ENCODE measurements around the gene TPST2.
A peak's percentile ranks its signal among the peaks of the same experiment; 100 is the strongest.
"Not testable (repeated sequence)": the region's sequence is repeated elsewhere in the genome, so short reads cannot be mapped to it uniquely, and the experiment has no call there.

TPST2 gene

DNA sequence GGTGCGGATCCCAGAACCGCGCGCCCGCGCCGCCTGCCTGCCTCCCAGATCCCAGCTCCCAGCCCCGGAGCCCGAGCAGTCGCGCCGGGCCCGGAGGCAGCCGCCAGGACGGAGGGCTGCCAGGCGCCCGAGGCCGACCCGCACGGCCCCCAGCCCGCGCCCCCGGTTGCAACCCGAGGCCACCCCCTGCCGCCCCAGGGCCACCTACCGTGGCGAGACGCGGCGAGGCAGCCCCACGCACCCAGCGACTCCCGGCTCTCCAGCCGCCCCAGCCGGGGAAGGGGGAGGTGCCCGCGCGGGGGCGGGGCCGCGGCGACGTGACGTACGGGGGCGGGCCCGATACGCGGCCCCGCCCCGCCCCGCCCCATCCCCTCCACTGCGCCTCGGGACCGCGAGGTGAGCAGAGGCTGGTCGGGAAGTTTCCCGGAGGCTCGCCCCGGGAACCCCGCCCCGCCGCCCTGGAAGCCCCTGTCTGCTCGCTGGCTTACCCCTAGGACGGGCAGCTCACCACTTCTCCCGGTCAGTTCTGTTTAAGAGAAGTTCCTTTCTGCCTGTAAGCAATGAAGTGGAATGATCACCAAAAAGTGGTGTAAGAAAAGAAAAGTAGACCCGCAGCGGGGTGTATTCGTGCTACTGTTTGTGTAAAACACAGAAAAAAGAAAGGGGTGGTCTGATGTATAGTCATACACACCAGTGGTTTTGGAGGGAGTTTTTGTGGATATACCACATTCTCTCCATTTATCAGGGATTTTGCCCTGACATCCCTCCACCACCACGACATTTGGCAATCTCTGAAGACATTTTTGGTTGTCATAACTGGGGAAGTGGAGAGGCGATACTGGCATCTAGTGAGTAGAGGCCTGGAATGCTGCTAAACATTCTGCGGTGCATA is at the start of gene TPST2:
Gene TPST2, minus strand, starts transcription at position 288 of the 892 bp plus-strand sequence. CDS start 48,502 bp downstream, outside the sequence.
- peak; percentile 22 for DNase-seq

- DNase-seq, result no peak
Measured at GRCh38 chr22:26636296-26636695, 46.4 kb upstream of the TPST2 start.

- DNase-seq, result no peak
Measured at GRCh38 chr22:26635117-26635516, 45.2 kb upstream of the TPST2 start.

GRCh38 chr22:26634189-26634588 is 44.3 kb upstream of the TPST2 start:
- no peak for DNase-seq

- DNase-seq, result peak; percentile 62
Measured at GRCh38 chr22:26632422-26633155, 42.7 kb upstream of the TPST2 start.

DNA sequence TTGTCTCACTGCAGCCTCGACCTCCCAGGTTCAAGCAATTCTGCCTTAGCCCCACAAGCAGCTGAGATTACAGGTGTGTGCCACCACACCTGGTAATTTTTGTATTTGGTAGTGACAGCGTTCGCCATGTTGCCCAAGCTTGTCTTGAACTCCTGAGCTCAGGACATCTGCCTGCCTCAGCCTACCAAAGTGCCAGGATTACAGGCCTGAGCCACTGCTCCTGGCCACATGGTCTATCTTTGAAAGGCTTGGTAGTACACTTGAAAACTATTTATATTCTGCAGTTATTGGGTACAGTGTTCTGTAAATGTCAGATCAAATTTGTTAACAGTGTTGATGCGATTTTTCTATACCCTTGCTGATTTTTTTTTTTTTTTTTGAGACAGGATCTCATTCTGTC is 41.4 kb upstream of the TPST2 start:
- no peak for DNase-seq

GRCh38 chr22:26629988-26630761 is 40.2 kb upstream of the TPST2 start:
- DNase-seq, result no peak

GRCh38 chr22:26624803-26625202 is 34.9 kb upstream of the TPST2 start:
- DNase-seq, result no peak

DNA sequence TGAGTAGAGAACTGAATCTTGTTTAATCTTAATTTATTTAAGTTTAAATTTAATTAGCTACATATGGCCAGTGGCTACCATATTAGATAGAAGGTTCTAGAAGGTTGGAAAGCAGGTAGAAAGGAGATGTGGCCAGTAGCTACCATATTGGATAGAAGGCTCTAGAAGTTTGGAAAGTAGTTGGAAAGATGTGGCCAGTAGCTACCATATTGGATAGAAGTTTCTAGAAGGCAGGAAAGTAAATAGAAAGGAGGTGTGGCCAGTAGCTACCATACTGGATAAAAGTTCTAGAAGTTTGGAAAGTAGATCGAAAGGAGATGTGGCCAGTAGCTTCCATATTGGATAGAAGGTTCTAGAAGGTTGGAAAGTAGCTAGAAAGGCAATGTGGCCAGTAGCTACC is 34.1 kb upstream of the TPST2 start:
- DNase-seq, result no peak

DNA sequence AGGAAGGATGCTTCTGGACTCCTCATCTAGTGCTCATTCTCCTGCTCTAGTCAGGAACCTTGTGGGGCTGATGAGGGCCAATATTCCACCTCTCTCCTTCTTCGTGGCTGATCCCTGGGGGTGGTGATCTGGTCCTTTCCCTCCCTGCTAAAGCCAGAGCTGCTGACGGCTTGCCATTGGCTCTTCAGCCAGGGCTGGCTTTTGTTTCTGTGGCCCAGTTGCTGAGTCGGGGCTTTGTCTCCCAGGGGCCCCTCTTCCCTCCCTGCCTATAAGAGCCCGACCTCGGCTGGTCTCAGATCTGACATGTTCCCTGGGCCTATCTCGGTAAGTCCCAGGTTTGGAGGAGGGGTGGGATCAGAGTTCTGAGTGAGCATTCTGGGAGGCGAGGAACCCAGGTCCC is 31.7 kb upstream of the TPST2 start, which contains the start of gene CRYBA4:
Gene CRYBA4, plus strand, starts transcription at position 301 of the 400 bp plus-strand sequence. CDS start 634 bp downstream, outside the sequence.
- DNase-seq, result no peak

DNA sequence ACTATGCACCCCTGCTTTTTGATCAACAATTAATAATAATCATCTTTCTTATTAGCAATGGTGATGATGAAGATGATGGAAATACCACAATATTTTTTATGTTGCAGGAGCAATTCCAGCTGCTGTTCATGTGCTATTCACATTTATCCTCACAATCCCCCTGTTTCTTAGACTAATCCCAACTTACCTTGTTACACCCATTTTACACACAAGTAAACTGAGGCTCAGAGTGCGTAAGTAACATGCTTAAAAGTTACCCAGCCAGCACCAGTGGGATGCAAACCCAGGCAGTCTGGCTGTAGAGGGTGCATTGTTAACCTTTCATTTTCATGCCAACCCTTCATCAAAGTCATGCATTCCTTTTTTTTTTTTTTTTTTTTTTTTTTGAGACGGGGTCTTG is 30.3 kb upstream of the TPST2 start:
- DNase-seq, result no peak

- no peak for DNase-seq
Measured at GRCh38 chr22:26619510-26619909, 29.6 kb upstream of the TPST2 start.

GRCh38 chr22:26618455-26618854 is 28.5 kb upstream of the TPST2 start:
- DNase-seq, result no peak

DNA sequence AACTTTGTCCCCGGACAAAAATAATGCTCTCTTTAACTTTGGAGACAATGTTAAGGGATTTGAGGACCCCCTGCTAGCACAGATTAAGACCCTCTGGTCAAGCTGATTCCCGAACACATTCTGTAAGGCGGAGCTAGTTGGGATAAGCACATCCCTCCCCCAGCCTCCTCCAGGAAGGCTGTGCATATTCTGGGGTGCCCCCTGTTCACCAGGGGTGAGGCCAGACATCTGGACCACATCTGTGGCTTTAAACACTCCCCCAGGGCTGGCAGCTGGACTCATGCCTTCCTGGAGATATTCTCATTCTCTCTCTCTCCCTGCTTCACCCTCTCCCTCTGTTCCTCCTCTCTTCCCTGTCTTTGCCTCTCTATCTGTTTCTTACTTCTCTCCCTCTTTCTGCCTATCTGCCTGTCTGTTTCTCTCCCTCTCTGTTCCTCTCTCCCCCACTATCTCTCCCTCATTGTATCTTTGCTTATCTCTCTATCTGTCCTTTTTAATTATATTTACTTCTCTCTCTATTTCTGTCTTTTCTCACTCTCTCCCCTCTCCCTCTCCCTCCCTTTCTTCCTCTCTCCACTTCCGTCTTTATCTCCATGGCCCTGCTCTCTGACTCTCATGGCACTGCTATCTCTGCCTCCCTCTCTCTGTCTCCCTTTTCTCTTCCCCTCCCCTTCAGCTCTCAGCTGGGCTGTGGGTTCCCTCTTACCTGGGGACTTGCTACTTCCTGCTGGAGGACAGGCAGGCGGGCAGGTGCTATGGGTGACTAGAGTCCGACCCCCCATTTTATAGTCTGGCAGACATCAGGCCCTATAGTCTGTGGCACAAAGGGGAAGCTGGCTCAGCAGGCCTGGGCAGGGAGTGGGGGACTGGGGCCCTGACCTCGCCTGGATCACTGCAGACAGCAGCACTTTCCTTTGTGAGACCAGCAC is 27.6 kb upstream of the TPST2 start, which contains the start of gene CRYBB1:
Gene CRYBB1, minus strand, starts transcription at position 757 of the 929 bp plus-strand sequence. CDS start 1,708 bp downstream, outside the sequence.
- peak; percentile 50 for DNase-seq

DNA sequence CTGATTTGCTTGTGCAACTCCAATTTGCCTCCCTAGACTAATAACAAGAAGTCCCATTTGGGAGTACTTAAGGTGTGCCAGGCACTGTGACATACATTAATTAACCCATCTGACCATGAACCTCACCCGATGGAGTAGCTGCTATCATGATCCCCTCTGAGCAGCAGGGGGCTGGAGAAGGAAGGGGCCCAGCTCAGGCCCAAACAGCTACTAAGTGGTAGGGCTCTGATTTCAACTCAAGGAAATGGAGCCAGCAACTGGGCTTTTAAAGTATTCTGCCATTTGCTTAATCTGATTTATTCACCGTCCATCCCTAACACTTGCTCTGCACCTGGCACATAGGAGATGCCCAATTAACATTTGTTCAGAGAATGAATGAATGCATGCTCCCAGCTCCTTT is 26.7 kb upstream of the TPST2 start:
- DNase-seq, result no peak

DNA sequence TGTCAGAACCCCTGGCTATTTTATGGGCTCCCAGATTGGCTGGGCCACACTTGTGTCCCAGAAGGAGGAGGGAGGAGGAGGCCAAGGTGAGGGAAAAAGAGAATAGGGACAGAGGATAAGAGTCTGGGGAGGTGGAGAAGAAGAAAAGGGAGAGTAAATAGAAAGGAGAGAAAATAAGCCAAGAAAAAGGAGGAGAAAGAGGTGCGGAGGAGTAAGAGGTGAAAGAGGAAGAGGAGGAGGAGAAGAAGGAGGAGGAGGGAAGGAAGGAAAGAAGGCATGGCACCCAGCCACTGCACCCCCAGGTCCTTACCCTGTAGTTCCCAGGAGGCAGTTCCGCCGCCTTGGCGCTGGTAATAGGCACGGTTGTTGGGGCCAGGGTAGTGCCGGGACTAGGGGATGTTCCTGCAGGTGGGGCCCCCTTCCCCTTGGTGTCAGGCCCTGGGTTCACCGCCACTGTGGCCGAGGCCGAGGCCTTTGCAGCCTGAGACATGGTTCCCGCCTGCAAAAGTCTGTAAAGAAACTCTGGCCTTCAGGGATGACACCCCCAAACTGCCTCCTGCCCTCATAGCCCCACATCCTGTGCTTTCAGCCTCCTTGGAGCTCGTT is 26.0 kb upstream of the TPST2 start:
- DNase-seq, result no peak

GRCh38 chr22:26615149-26615548 is 25.2 kb upstream of the TPST2 start:
- no peak for DNase-seq

DNA sequence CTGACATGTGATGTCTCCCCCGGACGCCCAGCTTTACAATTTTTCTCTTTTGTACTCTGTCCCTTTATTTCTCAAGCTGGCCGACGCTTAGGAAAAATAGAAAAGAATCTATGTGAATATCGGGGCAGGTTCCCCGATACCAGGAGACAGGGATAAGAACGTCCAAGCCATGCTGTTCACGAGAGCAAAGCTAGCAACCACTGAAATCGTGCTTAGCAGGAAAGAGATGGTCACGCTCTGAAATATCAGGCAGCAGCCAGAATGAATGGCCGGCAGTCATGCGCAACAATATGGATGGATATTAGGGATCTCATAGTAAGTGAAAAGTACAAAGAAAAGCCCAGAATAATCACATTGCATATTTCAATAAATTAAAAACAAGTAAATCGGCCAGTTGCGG is 24.4 kb upstream of the TPST2 start:
- no peak for DNase-seq

DNA sequence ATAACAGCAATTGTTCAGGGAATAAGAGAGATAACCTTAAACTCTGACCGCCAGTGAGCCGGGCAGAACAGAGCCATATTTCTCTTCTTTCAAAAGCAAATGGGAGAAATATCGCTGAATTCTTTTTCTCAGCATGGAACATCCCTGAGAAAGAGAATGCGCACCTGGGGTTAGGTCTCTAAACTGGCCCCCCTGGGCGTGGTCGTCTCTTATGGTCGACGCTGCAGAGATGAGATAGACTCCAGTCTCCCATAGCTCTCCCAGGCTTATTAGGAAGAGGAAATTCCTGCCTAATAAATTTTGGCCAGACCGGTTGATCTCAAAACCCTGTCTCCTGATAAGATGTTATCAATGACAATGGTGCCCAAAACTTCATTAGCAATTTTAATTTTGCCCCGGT is 23.8 kb upstream of the TPST2 start:
- DNase-seq, result not testable (repeated sequence)

DNA sequence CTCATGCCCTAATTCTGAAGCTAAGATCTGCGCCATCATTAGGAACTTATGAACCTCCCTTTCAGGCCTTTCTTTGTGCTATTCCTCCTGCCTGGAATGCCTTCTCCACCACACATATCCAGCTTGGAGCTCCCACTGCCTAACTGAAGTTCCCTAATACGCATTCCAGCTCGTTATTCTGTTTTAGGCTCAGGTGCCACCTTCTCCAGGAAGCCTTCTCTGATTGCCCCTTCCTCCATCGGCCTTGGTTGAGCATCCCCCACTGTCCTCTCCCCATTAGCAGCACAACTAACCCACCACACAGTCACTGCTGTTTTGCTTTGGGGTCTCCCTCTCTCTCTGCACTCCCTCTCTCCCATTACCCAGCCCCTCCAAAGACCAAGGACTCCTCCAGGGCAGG is 22.7 kb upstream of the TPST2 start:
- no peak for DNase-seq

GRCh38 chr22:26610996-26611395 is 21.1 kb upstream of the TPST2 start:
- DNase-seq, result no peak

All from GF-D8 (cell line).